Fibroblast of pulmonary artery (primary cell): ENCODE measurements around the gene CPSF6.

Experiments
- DNase-seq: peaks from one replicate; pipeline ENCODE4 v3.0.0-alpha.2; 2010; ENCODE audit warnings: low read depth
- H3K4me3 ChIP-seq: replicated peaks from 2 replicates; pipeline ENCODE4 v1.5.1; 2011; ENCODE audit warnings: low read depth, mild to moderate bottlenecking, control low read depth, low read length, moderate library complexity
- TF ChIP-seq, protein P1 (sequence below): IDR thresholded peaks from 2 replicates; pipeline ENCODE4 v1.5.1; 2011; ENCODE audit warnings: mild to moderate bottlenecking, control low read depth, low read length, inconsistent platforms; ENCODE audit errors: missing control alignments

The CPSF6 gene

DNA sequence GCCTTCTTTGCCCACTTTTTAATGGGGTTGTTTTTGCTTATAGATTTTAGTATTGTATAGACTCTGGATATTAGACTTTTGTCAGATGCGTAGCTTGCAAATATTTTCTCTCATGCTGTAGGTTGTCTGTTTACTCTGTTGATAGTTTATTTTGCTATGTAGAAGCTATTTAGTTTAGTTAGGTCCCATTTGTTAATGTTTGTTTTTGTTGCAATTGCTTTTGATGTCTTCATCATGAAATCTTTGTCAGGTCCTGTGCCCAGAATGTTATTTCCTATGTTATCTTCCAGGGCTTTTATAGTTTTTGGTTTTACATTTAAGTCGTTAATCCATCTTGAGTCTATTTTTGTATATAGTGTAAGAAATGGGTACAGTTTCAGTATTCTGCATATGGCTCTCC is 78.9 kb downstream of the CPSF6 start:
- no peak for DNase-seq
- TF ChIP-seq, protein P1, sequence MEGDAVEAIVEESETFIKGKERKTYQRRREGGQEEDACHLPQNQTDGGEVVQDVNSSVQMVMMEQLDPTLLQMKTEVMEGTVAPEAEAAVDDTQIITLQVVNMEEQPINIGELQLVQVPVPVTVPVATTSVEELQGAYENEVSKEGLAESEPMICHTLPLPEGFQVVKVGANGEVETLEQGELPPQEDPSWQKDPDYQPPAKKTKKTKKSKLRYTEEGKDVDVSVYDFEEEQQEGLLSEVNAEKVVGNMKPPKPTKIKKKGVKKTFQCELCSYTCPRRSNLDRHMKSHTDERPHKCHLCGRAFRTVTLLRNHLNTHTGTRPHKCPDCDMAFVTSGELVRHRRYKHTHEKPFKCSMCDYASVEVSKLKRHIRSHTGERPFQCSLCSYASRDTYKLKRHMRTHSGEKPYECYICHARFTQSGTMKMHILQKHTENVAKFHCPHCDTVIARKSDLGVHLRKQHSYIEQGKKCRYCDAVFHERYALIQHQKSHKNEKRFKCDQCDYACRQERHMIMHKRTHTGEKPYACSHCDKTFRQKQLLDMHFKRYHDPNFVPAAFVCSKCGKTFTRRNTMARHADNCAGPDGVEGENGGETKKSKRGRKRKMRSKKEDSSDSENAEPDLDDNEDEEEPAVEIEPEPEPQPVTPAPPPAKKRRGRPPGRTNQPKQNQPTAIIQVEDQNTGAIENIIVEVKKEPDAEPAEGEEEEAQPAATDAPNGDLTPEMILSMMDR, result no peak
- no peak overlapping the region for H3K4me3 ChIP-seq

DNA sequence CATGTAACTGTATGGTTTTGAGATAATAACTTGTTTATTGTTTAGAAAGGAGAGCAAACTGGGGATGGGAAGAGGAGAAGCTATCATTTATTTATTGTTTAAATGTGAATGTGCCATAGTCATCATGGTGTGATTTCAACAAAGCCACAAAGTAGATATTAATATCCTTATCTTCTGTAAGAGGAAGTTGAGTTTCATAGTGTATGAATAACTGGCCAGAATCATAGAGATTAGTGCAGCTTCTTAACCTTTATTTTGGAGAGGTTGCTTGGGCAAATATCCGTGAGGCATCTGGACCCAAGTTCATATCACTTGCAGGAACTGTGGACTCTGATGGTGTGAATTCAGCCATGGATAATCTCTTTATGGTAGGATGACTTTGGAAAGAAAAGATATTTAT is 82.0 kb downstream of the CPSF6 start:
- TF ChIP-seq, protein P1, result no peak
- no peak for DNase-seq
- H3K4me3 ChIP-seq, result no peak overlapping the region
